Lower leg skin (tissue), 4 donors: Measurements from ENCODE around the gene ASCC1. TPM values are rescaled to one million over a fixed set of nuclear protein-coding genes. Genes with fewer than 3 reads are reported as not detected.

Experiments
- DNase-seq, 2 donors: peaks; one replicate each; pipeline ENCODE4 v3.0.0-alpha.2; 2019; ENCODE audit warnings: low spot score in 2 of 2
- H3K4me3 ChIP-seq: fragments of 200-600 bp; sonication (generic); 2 replicates; pipeline ENCODE4 v1.5.1; 2017; ENCODE audit warnings: mild to moderate bottlenecking, low read depth; ENCODE audit not compliant: poor library complexity, severe bottlenecking
- CTCF ChIP-seq, 3 donors: fragments of 450-650 bp; IDR thresholded peaks; one replicate each; pipeline ENCODE4 v1.5.1; 2016; ENCODE audit warnings: antibody characterized with exemption in 3 of 3, mild to moderate bottlenecking in 3 of 3, moderate library complexity in 2 of 3
- POLR2A ChIP-seq, 2 donors: fragments of 450-650 bp; IDR thresholded peaks; one replicate each; pipeline ENCODE4 v1.6.1; 2016 to 2017; ENCODE audit warnings: antibody characterized with exemption in 2 of 2, mild to moderate bottlenecking in 1 of 2, moderate library complexity in 1 of 2
- WGBS, 2 donors: methylation state at CpG; one replicate each; pipeline ENCODE4 v1.1.5; 2018; 5-methylcytosine and 5-hydroxymethylcytosine counted together
- intact Hi-C: fragments of 100-400 bp; cut with DNase I; formaldehyde crosslinking; loops from one replicate; pipeline ENCODE4 v1.15.0; 2023; ENCODE audit warnings: low total_unique reads
- total RNA-seq, 4 donors: library from RNA; depleted of rRNA; stranded (reverse); fragments of >200 nt; gene quantifications; one replicate each; pipeline ENCODE4 v1.1.0, GENCODE V29; 2016

ASCC1 gene
- total RNA-seq, 4 donors from 2014 or later: 17.7 to 33.3 (median 23.1) TPM

GRCh38 chr10:72087969-72088888, 127.8 kb downstream of the ASCC1 start, which contains the start of gene SPOCK2:
Gene SPOCK2, minus strand, starts transcription at chr10:72088551. Its CDS starts 223 bp downstream, at chr10:72088328.
- H3K4me3 ChIP-seq: peak within 1 kb of the TSS; percentile 6
- TF ChIP-seq CTCF (IDR thresholded peaks at IDR 0.05) (no peak), POLR2A (IDR thresholded peaks at IDR 0.05) (no peak)
- 5 to 9% methylated on average over 46 to 63 of the region's 65 CpGs for WGBS, 2 donors
- intact Hi-C loops: no loop called here
- DNase-seq: peak in 1 of 2 donors; percentile 83

DNA sequence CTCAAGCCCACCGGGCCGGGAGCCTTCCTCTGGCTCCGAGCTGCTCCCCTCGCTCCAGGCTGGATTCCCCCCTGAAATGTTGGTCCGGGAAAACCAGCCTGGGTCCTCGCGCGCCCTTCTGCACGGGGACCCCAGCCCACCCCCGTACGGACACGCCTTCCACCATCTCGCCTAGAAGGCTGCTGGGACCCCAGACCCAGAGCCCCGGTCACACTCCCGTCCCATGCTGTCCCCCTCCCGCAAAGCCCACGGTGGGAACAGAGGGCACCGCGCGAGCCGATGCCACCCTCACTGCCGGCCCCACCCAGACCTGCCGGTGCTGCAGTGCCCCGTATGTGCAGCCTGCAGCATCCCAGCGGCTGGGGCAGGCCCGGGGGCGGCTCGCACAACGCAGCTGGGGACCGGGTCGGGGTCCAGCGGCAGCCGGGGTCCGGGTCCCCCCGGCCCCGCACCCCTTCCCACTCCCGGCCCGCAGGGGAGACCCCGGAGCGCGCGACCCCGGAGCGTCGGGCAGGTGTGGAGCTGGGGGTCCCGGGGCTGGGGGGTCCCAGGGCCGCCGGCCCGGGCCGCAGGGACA, 128.6 kb downstream of the ASCC1 start:
- peak overlapping the region; percentile 6 for H3K4me3 ChIP-seq
- TF ChIP-seq POLR2A (IDR thresholded peaks at IDR 0.05) (no peak), CTCF (IDR thresholded peaks at IDR 0.05) (no peak)
- intact Hi-C loops: no loop called here
- WGBS, 2 donors: 5 to 28% methylated on average over 4 to 14 of the region's 50 CpGs
- DNase-seq: peak in 1 of 2 donors; percentile 83

DNA sequence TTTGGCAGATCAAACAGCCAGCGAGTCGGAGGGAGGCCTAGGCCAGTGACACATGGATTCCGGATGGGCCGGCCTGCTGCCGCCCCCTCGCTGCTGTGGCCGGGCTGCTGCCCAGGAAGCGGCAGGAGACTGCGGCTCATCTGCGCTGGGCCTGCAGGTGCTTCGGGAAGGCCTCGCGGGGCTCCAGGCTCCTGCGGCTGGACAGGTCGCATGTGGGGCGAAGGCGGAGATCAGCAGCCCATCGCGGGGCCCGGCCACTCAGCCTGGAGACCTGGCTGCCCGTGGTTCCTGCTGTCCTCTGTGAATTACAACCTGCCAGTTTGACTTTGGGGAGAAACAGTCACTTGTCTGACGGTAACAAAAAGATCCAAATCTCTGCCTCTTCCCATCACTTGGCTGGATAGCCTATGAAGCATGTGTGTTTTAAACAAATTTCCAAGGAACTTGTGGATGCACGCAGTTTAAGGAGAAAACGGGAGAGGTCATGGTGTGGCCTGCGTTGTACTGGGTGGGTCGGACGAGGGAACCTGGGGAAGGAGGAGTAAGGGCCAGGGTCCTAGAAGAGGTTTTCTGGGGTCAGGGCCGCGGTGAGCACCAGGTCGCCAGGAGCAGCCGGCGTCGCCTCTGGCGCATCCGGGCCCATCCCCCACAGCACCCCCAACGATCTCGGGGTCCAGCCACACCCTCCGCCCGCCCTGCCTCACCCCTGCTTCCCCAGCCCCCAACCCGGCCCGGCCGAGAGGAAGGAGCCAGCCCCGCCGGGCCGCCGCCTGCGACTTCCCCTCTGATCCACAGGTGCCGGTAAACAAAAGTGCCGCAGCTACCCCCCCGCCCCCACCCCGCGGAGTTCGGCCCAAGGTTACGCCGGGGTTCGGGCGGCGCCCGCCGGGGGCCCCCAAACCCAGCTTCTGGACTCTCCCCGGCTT, 129.3 kb downstream of the ASCC1 start:
- H3K4me3 ChIP-seq: no peak overlapping the region
- 48 to 80% methylated on average over 29 to 61 of the region's 61 CpGs for WGBS, 2 donors
- no peak for TF ChIP-seq CTCF (IDR thresholded peaks at IDR 0.05)
- TF ChIP-seq POLR2A (IDR thresholded peaks at IDR 0.05): no peak
- DNase-seq: peak in 1 of 2 donors; percentile 88
- intact Hi-C loops: no loop called here

DNA sequence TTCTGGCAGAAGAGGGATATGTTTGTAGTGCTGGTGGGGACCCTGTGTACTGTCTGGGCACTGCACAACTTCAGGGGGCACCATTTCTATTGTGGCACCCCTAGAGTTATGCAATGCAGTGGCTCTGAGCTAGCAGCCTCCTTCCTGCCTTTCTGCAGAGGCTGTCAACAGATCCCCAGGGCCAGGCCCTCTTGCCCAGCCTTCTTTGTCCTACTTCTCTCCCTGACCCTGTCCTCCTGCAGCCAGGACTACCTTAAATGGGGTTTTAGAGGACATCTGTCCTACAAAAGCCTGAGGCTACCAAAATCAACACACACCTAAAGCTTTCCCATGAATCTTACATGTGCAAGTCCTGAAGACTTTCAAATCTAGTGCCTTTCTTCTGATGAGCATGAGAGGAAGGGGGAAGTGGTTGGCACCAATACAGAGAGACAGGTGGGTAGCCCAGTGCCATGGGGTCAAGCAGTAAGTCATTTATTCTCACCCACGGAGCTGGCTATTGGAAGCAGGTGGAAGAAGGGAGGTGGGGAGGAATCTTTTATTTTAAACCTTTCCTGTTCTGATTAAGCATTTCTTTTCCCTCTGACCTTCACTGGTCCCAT, 130.1 kb downstream of the ASCC1 start:
- TF ChIP-seq POLR2A (IDR thresholded peaks at IDR 0.05) (no peak), CTCF (IDR thresholded peaks at IDR 0.05) (no peak)
- intact Hi-C loops: no loop called here
- peak in 1 of 2 donors; percentile 72 for DNase-seq
- 82 to 89% methylated on average over 1 of the region's 1 CpG for WGBS, 2 donors
- H3K4me3 ChIP-seq: no peak overlapping the region

DNA sequence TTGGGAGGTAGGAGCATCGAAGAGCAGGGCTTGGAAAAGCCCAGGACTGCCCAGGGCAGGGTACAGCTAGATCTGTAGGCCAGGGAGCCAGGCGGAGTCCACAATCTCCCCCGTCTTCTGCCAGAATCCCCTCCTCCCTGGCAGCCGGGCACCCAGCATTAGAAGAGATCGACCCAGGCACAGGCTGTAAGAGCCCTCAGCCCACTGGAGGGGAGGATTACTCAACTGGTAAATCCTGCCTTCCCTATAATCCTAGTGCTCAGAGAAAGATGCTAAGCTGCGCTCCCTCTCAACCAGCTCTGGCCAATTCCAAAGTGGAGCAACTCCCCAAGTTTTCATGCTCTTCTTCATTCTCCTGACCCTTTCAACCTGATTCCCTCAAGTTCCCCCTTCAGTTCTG, 130.9 kb downstream of the ASCC1 start:
- intact Hi-C loops: no loop called here
- H3K4me3 ChIP-seq: no peak overlapping the region
- no peak for TF ChIP-seq POLR2A (IDR thresholded peaks at IDR 0.05)
- TF ChIP-seq CTCF (IDR thresholded peaks at IDR 0.05): no peak
- DNase-seq: peak in 1 of 2 donors; percentile 49
- WGBS, 2 donors: 90 to 94% methylated on average over 6 of the region's 6 CpGs
